Measurements from ENCODE around the gene ABHD8. TPM values are rescaled to one million over a fixed set of nuclear protein-coding genes. Genes with fewer than 3 reads are reported as not detected.

ABHD8 gene, protein sequence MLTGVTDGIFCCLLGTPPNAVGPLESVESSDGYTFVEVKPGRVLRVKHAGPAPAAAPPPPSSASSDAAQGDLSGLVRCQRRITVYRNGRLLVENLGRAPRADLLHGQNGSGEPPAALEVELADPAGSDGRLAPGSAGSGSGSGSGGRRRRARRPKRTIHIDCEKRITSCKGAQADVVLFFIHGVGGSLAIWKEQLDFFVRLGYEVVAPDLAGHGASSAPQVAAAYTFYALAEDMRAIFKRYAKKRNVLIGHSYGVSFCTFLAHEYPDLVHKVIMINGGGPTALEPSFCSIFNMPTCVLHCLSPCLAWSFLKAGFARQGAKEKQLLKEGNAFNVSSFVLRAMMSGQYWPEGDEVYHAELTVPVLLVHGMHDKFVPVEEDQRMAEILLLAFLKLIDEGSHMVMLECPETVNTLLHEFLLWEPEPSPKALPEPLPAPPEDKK
- 10.3 and 16.8 TPM in 2 replicates for total RNA-seq
- 3.9 and 4.8 TPM in 2 replicates for polyA plus RNA-seq
- polyA plus RNA-seq (2012), result 5.9 and 10.7 TPM in 2 replicates
- 4.1 and 4.4 TPM in 2 replicates for polyA minus RNA-seq (ENCODE audit: low replicate concordance)

- H2AFZ ChIP-seq (ENCODE audit: low read length), result peak within 1 kb of the TSS; percentile 35
- peak within 1 kb of the TSS; percentile 62 for H3K9ac ChIP-seq (ENCODE audit: insufficient read depth, low read length)
- H3K4me3 ChIP-seq (replicated peaks in 1 of 4; ENCODE audit: control extremely low read depth in 1 of 4, insufficient read depth in 1 of 4, low read depth in 3 of 4, low read length in 4 of 4), result peak within 1 kb of the TSS; percentile 55 to 78 (median 58)
- no peaks in the 10 kb centered on the region for H3K79me2 ChIP-seq (ENCODE audit: control insufficient read depth, insufficient read depth, low read length)
- H3K27me3 ChIP-seq (ENCODE audit: control insufficient read depth, insufficient read depth, low read length), result no peaks in the 10 kb centered on the region
- no peaks in the 10 kb centered on the region for H4K20me1 ChIP-seq (ENCODE audit: control insufficient read depth, extremely low read depth, insufficient read depth, low read length)
- H3K4me1 ChIP-seq (ENCODE audit: control insufficient read depth, extremely low read depth, insufficient read depth, low read length), result peaks cover 5% of the 10 kb centered on the region
- no peaks in the 10 kb centered on the region for H3K9me3 ChIP-seq (ENCODE audit: control insufficient read depth, insufficient read depth, low read depth, low read length)
- TF ChIP-seq, protein P1, sequence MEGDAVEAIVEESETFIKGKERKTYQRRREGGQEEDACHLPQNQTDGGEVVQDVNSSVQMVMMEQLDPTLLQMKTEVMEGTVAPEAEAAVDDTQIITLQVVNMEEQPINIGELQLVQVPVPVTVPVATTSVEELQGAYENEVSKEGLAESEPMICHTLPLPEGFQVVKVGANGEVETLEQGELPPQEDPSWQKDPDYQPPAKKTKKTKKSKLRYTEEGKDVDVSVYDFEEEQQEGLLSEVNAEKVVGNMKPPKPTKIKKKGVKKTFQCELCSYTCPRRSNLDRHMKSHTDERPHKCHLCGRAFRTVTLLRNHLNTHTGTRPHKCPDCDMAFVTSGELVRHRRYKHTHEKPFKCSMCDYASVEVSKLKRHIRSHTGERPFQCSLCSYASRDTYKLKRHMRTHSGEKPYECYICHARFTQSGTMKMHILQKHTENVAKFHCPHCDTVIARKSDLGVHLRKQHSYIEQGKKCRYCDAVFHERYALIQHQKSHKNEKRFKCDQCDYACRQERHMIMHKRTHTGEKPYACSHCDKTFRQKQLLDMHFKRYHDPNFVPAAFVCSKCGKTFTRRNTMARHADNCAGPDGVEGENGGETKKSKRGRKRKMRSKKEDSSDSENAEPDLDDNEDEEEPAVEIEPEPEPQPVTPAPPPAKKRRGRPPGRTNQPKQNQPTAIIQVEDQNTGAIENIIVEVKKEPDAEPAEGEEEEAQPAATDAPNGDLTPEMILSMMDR (conservative IDR thresholded peaks at IDR 0.05 in 1 of 2, IDR thresholded peaks at IDR 0.05 in 1 of 2; ENCODE audit: low read depth in 1 of 2, low read length in 2 of 2), result peak; percentile 30 to 37
- TF ChIP-seq EZH2 (IDR thresholded peaks at IDR 0.05; ENCODE audit: low read length, missing control alignments), result no peak
- peak within 1 kb of the TSS; percentile 32 for H3K27ac ChIP-seq (ENCODE audit: insufficient read depth, low read length)
- DNase-seq (ENCODE audit: low read depth in 2 of 2), result peak; percentile 91 to 96
- H3K36me3 ChIP-seq (ENCODE audit: control insufficient read depth, insufficient read depth, low read length), result no peaks in the 10 kb centered on the region
- peak within 1 kb of the TSS; percentile 71 for H3K4me2 ChIP-seq (ENCODE audit: extremely low read depth, insufficient read depth, low read length)
These were observed at the start of gene ABHD8 for GRCh38 chr19:17303167-17303939. Gene ABHD8, minus strand, starts transcription at chr19:17303425. Its CDS starts 1,809 bp downstream, at chr19:17301616.

DNA sequence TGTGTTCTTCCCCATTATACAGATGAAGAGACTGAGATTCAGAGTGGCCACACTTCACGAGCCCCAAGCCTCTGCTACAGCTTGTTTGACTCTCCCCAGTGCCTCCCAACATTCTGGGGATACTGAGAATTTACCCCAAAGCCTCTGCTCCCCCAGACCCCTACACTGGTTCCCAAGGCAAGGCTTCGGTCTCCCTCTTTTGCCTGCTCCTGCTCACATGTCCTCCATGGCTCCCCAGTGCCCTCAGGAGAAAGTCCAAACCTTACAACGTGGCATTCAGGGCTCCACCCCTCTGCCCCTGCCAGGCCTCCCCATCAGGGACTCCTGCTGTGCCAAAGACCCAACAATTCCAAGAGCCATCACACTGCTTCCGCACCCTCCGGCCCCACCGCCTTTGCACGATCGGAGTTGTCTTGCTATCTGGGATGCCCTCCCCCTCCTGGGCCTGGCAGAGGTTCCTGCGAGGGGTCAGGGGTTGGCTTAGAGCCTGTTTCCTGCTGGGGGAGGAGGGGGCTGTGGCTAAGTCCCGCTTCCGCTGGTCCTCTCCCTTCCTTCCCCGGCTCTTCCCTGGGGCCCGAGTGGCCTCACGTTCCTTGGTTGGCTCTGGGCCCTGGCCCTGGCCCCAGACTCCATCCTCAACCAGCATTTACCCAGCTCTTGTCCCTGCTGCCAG is 49.5 kb upstream of the ABHD8 start:
- H2AFZ ChIP-seq (ENCODE audit: low read length), result no peak overlapping the region
- H3K9ac ChIP-seq (ENCODE audit: insufficient read depth, low read length), result no peak overlapping the region
- H4K20me1 ChIP-seq (ENCODE audit: control insufficient read depth, extremely low read depth, insufficient read depth, low read length), result no peaks in the 10 kb centered on the region
- H3K4me2 ChIP-seq (ENCODE audit: extremely low read depth, insufficient read depth, low read length), result no peak overlapping the region
- no peak for DNase-seq (ENCODE audit: low read depth in 2 of 2)
- H3K4me3 ChIP-seq (replicated peaks in 1 of 4; ENCODE audit: control extremely low read depth in 1 of 4, insufficient read depth in 1 of 4, low read depth in 3 of 4, low read length in 4 of 4), result no peak overlapping the region
- peaks cover 3% of the 10 kb centered on the region for H3K27me3 ChIP-seq (ENCODE audit: control insufficient read depth, insufficient read depth, low read length)
- no peaks in the 10 kb centered on the region for H3K4me1 ChIP-seq (ENCODE audit: control insufficient read depth, extremely low read depth, insufficient read depth, low read length)
- H3K79me2 ChIP-seq (ENCODE audit: control insufficient read depth, insufficient read depth, low read length), result no peaks in the 10 kb centered on the region
- TF ChIP-seq, protein P1 (conservative IDR thresholded peaks at IDR 0.05 in 1 of 2, IDR thresholded peaks at IDR 0.05 in 1 of 2; ENCODE audit: low read depth in 1 of 2, low read length in 2 of 2), result no peak
- no peak for TF ChIP-seq EZH2 (IDR thresholded peaks at IDR 0.05; ENCODE audit: low read length, missing control alignments)
- no peaks in the 10 kb centered on the region for H3K9me3 ChIP-seq (ENCODE audit: control insufficient read depth, insufficient read depth, low read depth, low read length)
- H3K36me3 ChIP-seq (ENCODE audit: control insufficient read depth, insufficient read depth, low read length), result no peaks in the 10 kb centered on the region
- H3K27ac ChIP-seq (ENCODE audit: insufficient read depth, low read length), result no peak overlapping the region
